PC-9 (cell line): Measurements from ENCODE around the gene RPS8. TPM values are rescaled to one million over a fixed set of nuclear protein-coding genes. Genes with fewer than 3 reads are reported as not detected.

Experiments
- BruUV-seq: library from RNA; stranded (reverse); fragments of 400-500 nt; replicated peaks from 2 replicates; lab custom pipeline; 2021; lab: Mats Ljungman, UMichigan
- CTCF ChIA-PET: fragments of 300-600 bp; sonication (Branson Sonifier 250); formaldehyde crosslinking; loops from one replicate; lab custom pipeline; 2022; ENCODE audit warnings: antibody characterized with exemption; lab: Charles Lee
- POLR2A ChIA-PET: fragments of 300-600 bp; sonication (Branson Sonifier 250); formaldehyde crosslinking; loops from one replicate; lab custom pipeline; 2022; ENCODE audit warnings: antibody characterized with exemption; ENCODE audit not compliant: unreplicated experiment; lab: Charles Lee
- DNase-seq, 2 experiments: peaks; one replicate each; pipeline versions ENCODE4 v3.0.0 to v3.0.0-alpha.2; 2015 to 2022; ENCODE audit warnings: mixed read lengths in 1 of 2
- H2AFZ ChIP-seq: fragments of 200-600 bp; sonication (generic); 2 replicates; pipeline ENCODE4 v1.8.1; 2017; ENCODE audit warnings: antibody characterized with exemption
- H3F3A ChIP-seq: fragments of 200-600 bp; sonication (generic); 2 replicates; pipeline ENCODE4 v1.8.1; 2017; ENCODE audit warnings: antibody characterized with exemption, mild to moderate bottlenecking, low read depth; ENCODE audit not compliant: insufficient read depth
- H3K27ac ChIP-seq: fragments of 200-600 bp; sonication (generic); 2 replicates; pipeline ENCODE4 v1.6.1; 2016; ENCODE audit warnings: mixed run types
- H3K27me3 ChIP-seq: fragments of 200-600 bp; sonication (generic); 2 replicates; pipeline ENCODE4 v1.6.1; 2016; ENCODE audit warnings: low read depth, mixed run types; ENCODE audit not compliant: insufficient read depth
- H3K36me3 ChIP-seq: fragments of 200-600 bp; sonication (generic); 2 replicates; pipeline ENCODE4 v1.6.1; 2016; ENCODE audit warnings: low read depth, mixed run types
- H3K4me1 ChIP-seq: fragments of 200-600 bp; sonication (generic); replicated peaks from 2 replicates; pipeline ENCODE4 v1.6.1; 2016; ENCODE audit warnings: mixed run types; ENCODE audit not compliant: insufficient read depth
- H3K4me2 ChIP-seq: fragments of 200-600 bp; sonication (generic); 2 replicates; pipeline ENCODE4 v1.6.1; 2017; ENCODE audit warnings: mixed run types
- H3K4me3 ChIP-seq: fragments of 200-600 bp; sonication (generic); 2 replicates; pipeline ENCODE4 v1.6.1; 2016; ENCODE audit warnings: mixed run types
- H3K79me2 ChIP-seq: fragments of 200-600 bp; sonication (generic); 2 replicates; pipeline ENCODE4 v1.6.1; 2017; ENCODE audit warnings: low read depth, mixed run types
- H3K9me2 ChIP-seq: fragments of 200-600 bp; sonication (generic); 2 replicates; pipeline ENCODE4 v1.8.1; 2017; ENCODE audit warnings: mild to moderate bottlenecking; ENCODE audit not compliant: insufficient read depth
- H3K9me3 ChIP-seq: fragments of 200-600 bp; sonication (generic); 2 replicates; pipeline ENCODE4 v1.8.1; 2016; ENCODE audit warnings: low read depth; ENCODE audit not compliant: insufficient read depth
- H4K20me1 ChIP-seq: fragments of 200-600 bp; sonication (generic); 2 replicates; pipeline ENCODE4 v1.8.1; 2017; ENCODE audit not compliant: insufficient read depth
- CTCF ChIP-seq: fragments of 200-600 bp; sonication (generic); conservative IDR thresholded peaks from 2 replicates; pipeline ENCODE4 v1.6.1; 2017; ENCODE audit warnings: mixed run types, antibody characterized with exemption, mild to moderate bottlenecking, moderate library complexity
- EZH2 ChIP-seq: fragments of 200-600 bp; sonication (generic); IDR thresholded peaks from 2 replicates; pipeline ENCODE4 v1.8.0; 2017; ENCODE audit warnings: antibody characterized with exemption, low read depth
- intact Hi-C: fragments of 100-400 bp; cut with micrococcal nuclease; formaldehyde crosslinking; loops from one replicate; pipeline ENCODE4 v1.10.0; 2022; ENCODE audit not compliant: unreplicated experiment
- total RNA-seq: library from RNA; stranded (reverse); gene quantifications from 2 replicates; pipeline ENCODE4 v1.2.3, GENCODE V29; 2021

RPS8 gene
- total RNA-seq, 1 experiment from 2014 or later = 2,059 TPM

DNA sequence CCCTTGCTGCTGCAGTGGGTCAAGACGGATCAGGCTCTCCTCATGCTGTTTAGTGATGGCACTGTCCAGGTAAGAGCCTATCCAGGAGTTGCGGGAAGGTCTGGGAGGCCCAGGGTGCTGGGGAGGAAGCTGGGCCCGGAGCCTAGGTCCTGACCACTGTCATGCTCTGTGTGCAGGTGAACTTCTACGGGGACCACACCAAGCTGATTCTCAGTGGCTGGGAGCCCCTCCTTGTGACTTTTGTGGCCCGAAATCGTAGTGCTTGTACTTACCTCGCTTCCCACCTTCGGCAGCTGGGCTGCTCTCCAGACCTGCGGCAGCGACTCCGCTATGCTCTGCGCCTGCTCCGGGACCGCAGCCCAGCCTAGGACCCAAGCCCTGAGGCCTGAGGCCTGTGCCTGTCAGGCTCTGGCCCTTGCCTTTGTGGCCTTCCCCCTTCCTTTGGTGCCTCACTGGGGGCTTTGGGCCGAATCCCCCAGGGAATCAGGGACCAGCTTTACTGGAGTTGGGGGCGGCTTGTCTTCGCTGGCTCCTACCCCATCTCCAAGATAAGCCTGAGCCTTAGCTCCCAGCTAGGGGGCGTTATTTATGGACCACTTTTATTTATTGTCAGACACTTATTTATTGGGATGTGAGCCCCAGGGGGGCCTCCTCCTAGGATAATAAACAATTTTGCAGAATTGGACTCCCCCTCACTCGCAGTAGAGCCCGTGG, 30.1 kb downstream of the RPS8 start:
- H3K27me3 ChIP-seq = no peaks in the 10 kb centered on the region
- no TSS peak for BruUV-seq
- H3F3A ChIP-seq = peaks cover 75% of the 10 kb centered on the region
- peak overlapping the region; percentile 11; the same call in 1 of the 2 replicates for H3K4me2 ChIP-seq
- POLR2A ChIA-PET = interaction anchor here (0.6 kb wide), 1 partner anchor 428 kb away, joined by 3 read pairs; no protein-coding TSS in a partner anchor
- peak overlapping the region; percentile 98 for H3K27ac ChIP-seq
- H2AFZ ChIP-seq = no peak overlapping the region
- CTCF ChIA-PET = no interaction called here
- H3K79me2 ChIP-seq = peaks cover 41% of the 10 kb centered on the region
- intact Hi-C loops = loop anchor here (2.0 to 10.0 kb wide), 5 partner anchors 71 to 881 kb away; partner anchors contain the start of genes ARMH1, GPBP1L1, KIF2C and NASP
- TF ChIP-seq CTCF (no peak), EZH2 (no peak)
- H3K4me1 ChIP-seq = peaks cover 85% of the 10 kb centered on the region
- H3K9me3 ChIP-seq = no peaks in the 10 kb centered on the region
- H3K36me3 ChIP-seq = peaks cover 10% of the 10 kb centered on the region; the same call in 1 of the 2 replicates
- H4K20me1 ChIP-seq = no peaks in the 10 kb centered on the region
- no peak for DNase-seq
- H3K4me3 ChIP-seq = no peak overlapping the region
- H3K9me2 ChIP-seq = no peaks in the 10 kb centered on the region

GRCh38 chr1:44806025-44806703, 30.8 kb downstream of the RPS8 start:
- peak overlapping the region; percentile 70 for H3K4me2 ChIP-seq
- POLR2A ChIA-PET = interaction anchor here (0.6 to 0.7 kb wide), 2 partner anchors 31 to 429 kb away, joined by 3 to 9 read pairs; partner anchors contain the start of gene RPS8

More at GRCh38 chr1:44806025-44806703, 30.8 kb downstream of the RPS8 start:
- Histone ChIP-seq H3K9me3 (no peaks in the 10 kb centered on the region), H3K4me1 (peaks cover 92% of the 10 kb centered on the region), H3K27me3 (no peaks in the 10 kb centered on the region), H3F3A (peaks cover 82% of the 10 kb centered on the region), H2AFZ (no peak overlapping the region), H4K20me1 (no peaks in the 10 kb centered on the region), H3K79me2 (peaks cover 34% of the 10 kb centered on the region), H3K27ac (peak overlapping the region; percentile 98), H3K4me3 (peak overlapping the region; percentile 12; the same call in 1 of the 2 replicates), H3K36me3 (peaks cover 10% of the 10 kb centered on the region; the same call in 1 of the 2 replicates), H3K9me2 (no peaks in the 10 kb centered on the region)
- BruUV-seq = no TSS peak
- no peak for DNase-seq
- TF ChIP-seq CTCF (no peak), EZH2 (no peak)
- intact Hi-C loops = loop anchor here (2.0 to 10.0 kb wide), 5 partner anchors 71 to 881 kb away; partner anchors contain the start of genes ARMH1, GPBP1L1, KIF2C and NASP
- CTCF ChIA-PET = no interaction called here
